ENCODE results near the gene POC1B.

DNA sequence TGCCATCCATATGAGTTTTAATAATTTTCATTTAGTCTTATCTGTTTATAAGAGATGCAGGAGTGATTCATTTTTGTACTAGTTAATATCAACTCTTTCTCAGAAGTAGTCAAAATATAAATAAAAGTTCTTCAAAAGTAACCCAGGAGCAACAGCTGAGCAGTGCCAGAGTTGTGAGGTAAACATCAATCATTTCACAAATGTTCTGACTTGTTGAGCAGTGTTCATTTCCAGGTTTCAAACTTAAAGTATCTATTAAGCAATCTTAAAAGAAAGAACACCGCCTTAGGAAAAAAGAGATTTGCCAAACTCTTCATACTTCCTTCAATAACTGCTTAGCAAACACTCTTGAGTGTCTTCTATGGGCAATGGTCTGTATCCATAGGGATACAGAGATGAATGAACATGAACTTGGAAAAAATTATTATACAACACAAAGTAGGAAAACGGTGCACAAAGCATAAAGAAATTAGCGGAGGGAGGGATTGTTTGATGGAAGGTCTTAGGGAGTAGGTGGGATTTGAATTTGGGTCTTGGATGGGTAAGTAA lies 41.9 kb upstream of the POC1B start:
- TF ChIP-seq RAD21 (conservative IDR thresholded peaks at IDR 0.05), result no peak
- no peak for TF ChIP-seq CTCF (IDR thresholded peaks at IDR 0.05; ENCODE audit: poor library complexity, severe bottlenecking)
- no peak for TF ChIP-seq EZH2 (IDR thresholded peaks at IDR 0.05; ENCODE audit: borderline replicate concordance, insufficient read depth, low read length, poor library complexity, severe bottlenecking)
- TF ChIP-seq EP300 (conservative IDR thresholded peaks at IDR 0.05; ENCODE audit: poor library complexity, severe bottlenecking), result no peak

Data from neural cell (in vitro differentiated cells).